ENCODE data around the gene MIB2.
"Not testable (repeated sequence)": the region's sequence is repeated elsewhere in the genome, so short reads cannot be mapped to it uniquely, and the experiment has no call there.

Gene MIB2

DNA sequence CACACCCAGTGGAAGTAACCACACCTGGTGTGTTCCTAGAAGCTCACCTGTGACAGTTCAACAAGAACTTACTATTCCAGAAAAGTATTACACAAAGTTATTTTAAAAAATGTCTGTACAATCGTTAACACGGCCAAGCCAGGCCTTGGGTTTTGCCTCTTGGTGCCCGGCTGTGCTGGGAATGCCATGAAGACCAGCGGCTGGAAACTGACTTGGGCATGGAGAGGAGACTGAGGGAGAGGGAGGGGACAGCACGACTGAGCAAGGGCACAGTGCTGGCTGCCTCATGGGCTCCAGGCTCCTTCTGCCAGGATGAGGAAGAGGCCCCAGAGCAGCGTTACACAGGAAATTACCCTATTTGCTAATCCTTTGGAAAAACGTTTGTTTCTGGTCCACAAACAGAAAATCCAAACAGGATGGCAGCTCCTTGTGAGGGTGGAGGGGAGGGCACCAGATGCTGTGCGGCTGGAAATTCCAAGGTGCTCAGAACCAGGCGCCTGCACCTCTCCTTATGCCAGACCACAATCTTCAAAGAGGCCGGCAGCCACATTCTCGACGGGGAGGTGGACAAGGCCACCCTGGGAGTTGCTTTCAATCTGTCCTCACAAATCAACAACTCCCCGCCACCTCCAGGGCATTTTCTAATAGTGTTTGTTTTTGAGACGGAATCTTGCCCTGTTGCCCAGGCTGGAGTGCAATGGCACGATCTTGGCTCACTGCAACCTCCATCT is 47.7 kb downstream of the MIB2 start:
- not testable (repeated sequence) for DNase-seq

DNA sequence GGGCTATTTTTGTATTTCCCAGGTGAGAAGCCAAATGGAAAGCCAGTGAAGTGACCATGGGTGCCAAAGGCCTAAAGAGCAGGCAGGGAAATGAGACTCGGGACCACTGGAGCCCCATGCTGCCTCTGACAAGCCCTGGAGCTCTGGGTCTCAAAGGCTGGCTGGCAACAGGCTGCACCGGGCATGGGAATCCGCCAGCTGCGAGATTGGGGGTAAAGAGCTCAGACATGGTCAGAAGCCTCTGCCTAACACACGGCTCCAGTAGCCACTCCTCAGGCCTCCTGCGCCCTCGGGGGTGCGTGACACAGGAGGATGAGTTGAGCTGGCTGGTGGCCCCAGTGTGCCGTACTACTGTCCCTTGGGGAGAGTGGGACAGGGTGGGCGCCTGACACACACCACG is 49.0 kb downstream of the MIB2 start:
- not testable (repeated sequence) for DNase-seq

DNA sequence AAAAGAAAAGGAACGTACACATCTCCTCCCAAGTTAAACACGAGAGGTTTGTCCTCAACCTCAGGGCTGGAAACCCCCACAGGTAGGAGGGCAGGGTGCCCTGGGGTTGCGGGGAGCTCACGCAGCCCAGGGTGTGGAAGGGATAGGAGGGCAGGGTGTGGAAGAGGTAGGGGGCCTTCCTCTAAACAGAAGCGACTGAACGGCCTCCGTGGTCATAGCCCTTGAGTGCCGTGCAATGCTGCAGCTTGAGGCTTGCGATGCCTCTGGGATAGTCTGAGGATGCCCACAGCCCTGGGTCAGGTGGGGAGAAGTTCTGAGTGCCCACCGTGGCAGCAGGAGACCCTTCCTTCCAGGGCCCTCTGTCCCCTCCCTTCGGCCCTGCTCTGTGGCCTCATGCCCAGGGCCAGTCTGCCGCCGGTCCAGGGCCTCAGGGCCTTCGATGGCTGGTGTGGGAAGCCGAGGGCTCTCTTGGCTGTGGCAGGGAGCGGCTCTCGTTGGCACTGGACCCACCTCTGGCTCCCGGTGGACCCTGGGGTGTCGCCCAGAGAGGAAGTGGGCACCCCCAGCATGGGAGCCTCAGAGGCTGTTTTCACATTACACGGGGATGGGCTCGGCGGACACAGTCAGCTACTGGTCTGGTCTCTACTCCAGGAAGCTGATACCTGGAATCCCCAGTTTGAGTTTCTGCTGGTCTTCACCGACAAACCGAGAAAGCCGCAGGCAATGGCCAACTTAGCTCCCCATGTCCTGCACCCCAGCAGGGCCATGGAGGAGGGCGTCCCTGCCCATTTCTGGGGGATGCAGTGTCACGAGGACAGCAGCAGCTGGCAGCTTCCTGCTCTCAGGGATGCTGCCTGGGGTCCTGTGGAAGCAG is 49.9 kb downstream of the MIB2 start:
- DNase-seq = no peak

DNA sequence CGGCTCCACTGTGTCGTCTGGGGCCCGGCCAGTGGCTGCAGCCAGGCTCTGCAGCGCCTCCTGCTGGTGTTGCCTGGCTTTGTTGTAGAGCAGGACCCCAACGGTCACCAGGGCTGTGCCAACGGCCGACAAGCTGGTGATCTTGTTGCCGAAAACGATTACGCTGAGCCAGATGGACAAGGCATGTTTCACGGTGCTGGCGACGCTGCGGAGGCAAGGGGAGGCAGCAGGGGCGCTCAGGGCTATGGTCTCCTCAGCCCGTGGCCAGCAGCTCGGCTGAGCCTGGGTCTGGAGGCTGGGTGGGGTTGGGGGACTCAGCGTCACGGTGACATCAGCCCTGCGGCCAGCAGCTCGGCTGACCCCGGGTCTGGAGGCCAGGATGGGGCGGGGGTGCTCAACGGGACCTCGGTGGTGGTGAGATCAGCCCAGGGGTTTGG is 50.5 kb downstream of the MIB2 start:
- no peak for DNase-seq

DNA sequence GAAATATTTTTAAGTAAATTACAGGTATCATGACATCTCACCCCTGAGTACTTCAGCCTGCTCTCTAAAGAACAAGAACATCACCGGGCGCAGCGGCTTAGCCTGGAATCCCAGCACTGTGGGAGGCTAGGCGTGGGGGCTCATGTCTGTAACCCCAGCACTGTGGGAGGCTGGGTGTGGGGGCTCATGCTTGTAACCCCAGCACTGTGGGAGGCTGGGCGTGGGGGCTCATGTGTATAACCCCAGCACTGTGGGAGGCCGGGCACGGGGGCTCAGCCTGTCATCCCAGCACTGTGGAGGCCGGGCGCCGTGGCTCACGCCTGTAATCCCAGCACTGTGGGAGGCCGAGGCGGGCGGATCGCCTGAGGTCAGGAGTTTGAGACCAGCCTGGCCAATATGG is 51.2 kb downstream of the MIB2 start:
- DNase-seq = no peak

DNA sequence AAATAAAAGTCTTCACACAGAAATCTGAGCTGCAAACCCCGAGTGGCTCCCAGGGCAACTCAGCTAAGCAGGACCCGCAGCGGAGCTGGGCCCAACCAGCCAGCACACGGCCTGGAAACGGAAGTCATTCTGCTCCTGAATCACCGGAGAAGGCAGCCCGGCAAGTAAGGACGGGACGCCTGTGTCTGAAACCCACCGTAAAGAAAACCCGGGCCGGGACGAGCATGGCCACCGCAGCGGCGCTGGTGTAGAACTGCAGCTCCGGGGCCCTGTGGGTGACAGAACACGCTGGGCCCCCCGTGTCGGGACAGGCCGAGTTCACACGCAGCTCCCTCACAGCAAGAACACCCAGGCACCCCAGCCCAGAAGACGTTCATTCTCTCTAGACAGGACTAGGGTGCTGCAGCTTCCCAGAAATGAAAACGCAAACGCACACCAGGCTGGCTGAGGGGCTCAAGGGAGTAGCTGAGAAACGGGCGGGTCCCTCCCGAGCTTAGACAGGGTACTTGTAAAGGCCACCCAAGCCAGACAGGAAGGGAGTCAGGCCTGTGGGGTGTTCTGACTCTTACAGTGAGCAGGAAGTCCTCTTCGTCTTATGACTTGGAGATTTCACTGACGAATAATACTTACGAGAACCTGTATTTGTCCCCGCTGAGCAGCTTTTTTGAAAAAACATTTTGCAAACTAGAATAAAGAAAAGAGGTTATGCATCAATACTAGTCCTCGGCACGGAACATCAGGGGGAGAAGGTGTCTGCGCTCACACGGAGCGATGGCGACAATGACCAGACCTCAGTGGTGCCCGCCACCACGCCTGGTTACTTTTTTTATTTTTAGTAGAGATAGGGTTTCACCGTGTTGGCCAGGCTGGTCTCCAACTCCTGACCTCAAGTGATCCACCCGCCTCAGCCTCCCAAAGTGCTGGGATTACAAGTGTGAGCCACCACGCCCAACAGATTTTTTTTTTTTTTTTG is 54.5 kb downstream of the MIB2 start:
- no peak for DNase-seq

DNA sequence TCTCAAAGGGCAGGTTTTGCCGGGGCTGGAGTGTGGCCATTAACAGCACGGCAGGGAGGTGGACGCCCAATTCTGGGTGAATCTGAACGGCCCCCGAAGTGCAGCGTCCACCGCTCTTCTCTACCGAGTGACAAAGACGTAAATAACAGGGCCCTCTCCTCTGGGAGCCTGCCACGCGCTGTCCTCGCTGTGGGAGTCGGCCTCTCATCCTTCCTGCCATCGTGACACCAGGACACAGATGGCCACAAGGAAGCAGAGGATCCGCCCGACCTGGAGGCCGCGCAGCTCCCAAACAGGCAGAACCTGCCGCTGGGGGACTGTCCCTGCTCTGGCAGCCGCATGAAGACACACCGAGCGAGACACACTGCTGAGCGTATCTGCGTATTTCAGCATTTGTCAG is 55.6 kb downstream of the MIB2 start:
- no peak for DNase-seq

DNA sequence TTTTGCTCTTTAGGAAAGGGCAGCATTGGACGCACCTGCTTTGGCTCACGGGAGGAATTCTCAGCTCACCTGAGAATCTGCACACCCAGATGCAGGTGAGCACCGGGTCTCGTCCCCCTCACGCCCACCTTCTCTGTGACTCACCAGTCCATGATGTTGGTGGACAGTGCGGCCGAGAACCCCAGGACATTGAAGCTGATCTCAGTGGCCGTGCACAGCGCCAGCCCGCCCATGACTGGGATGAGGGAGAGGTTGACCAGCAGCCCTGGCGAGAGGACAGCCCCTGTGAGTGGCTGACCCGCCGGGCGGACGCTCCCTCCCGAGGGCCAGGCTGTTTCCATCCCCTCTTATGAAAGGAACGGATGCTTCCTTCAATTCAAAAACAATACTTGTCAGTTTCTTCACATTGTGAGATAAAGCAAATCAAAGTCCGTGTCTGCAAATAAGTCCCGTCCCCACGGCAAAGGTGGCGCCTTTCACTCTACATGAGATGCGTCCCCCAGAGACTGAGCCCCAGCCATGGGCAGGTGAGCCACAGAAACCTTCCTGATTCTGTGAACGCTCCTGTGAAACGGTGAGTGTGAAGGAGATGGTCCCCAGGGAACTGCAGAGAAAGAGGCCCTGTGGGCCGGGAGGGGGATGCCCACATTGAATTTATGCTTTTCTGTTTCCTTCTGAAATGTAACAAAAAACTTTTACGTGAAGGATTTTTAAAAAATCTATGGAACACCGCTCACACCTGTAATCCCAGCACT is 56.2 kb downstream of the MIB2 start:
- no peak for DNase-seq

DNA sequence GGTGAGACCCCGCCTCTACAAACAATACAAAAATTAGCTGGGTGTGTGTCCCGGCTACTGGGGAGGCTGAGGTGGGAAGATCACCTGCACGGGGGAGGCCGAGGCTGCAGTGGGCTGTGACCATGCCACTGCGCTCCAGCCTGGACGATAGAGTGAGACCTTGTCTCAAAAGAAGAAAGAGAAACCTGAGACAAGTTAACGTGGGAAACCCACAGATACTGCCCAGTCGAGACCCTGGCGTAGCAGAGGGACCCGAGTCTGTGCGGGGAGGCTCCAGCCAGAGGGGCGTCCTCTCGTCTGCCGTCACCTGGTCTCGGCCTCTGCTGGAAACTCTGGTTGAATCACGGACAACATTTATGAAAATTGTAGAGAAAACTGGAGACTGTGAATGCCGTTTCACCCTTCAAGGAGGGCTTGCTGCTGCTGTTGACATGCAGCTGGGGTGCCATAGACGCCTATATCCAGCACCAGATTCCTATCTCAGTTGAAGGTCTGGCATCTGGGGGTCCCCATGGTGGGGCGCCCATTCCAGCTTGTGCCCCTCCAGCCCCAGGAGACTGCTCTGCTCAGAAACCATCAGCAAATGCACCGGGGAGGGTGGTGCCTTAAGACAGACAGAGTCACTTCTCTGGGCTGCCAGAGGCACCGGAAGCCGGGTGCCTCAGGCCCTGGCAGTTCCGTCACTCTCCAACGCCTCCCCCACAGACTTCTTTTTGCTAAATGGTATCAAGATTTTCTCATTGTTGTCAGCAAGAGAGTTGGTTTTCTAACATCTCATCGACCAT is 57.1 kb downstream of the MIB2 start:
- DNase-seq = no peak

DNA sequence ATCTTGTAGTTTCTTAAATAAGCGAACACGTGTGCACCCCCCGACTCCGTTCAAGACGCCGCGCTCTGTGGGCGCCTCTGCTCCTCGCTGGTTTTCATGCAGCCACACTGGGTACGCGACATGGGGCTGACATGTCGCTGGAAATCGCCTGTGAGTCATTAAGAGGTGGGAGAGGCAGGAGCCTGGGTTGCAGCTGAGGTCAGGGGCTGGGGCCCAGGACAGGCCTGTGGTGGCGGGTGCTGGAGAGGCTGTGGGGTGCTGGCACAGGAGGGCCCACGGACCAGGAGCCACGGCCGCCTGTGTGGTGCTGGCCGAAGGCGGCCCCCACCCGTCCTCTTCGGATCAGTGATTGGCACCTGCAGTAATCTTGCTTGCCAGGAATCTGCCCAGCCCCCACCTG is 59.5 kb downstream of the MIB2 start:
- not testable (repeated sequence) for DNase-seq

DNA sequence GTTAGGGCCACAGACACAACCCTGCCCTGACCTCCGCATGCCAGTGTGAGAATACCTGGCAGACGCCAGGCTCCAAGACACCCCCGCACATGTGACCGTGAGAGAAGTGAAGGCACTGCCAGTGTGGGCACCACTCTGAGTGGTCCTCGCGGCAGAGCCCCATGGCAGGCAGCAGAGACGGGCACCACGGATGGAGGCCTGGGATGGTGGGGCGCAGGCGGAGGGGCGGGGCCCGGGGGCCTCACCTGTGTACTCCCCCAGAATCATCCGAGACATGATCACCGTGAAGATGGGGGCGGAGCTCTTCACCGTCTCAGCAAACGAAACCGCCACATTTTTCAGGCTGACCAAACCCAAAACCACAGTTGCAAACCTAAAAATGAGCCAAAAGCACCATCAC is 59.9 kb downstream of the MIB2 start:
- not testable (repeated sequence) for DNase-seq

DNA sequence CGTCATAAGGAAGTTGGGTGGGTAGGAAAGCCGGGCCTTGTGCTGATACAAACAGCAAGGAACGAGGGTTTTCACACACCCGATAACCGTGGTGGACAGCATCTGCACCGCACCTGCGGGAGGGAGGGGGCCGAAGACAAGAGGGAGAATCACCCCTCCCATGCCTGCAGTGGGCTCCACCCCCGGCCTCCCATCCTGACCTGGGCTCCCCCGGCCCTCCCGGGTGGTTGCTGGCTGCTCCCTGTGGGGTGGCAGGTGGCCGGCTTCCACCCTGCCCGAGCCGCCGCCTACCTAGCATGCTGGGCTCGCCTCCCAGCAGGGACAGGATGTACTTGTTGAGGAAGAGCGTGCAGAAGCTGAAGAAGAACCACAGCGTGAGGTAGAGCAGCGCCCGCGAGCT is 60.8 kb downstream of the MIB2 start:
- DNase-seq = not testable (repeated sequence)

DNA sequence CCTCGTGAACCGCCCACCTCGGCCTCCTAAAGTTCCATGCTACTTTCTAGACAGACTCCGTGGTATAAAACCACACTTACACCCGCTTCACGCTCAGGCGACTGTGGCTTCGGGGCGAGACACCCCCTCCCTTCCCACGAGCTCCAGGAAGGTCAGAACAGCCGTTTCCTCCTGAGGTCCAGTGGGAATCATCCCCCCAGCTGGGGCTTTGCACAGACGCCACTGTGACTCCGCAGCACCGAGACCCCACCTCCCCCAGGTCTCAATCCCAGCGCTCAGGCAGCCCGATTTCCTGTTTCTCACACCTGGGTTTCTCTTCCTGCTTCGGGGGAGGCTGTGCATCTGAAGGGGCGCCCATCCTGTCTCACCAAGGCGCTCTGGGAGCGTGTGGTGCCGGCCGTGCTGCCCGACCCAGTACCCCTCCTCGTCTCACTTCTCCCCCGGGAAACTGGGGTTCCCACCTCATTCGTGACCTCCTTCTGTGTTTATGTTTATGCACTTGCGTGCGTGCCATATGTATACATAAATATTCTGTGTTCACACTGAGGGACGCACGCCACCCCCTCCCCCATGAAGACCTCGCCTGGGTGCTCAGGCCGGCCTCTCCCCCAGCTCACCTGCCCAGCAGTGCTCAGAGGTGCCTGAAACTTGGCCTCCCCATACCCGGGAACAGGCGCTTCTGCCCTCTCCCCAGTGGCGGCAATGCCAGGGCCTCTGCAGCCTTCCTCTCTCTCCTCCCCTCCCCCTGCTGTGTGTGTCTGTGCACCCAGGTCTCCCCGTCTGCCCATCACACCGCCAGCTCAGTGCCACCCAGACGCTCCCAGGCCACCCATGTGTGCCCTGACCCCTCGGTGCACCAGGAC is 62.6 kb downstream of the MIB2 start:
- no peak for DNase-seq

DNA sequence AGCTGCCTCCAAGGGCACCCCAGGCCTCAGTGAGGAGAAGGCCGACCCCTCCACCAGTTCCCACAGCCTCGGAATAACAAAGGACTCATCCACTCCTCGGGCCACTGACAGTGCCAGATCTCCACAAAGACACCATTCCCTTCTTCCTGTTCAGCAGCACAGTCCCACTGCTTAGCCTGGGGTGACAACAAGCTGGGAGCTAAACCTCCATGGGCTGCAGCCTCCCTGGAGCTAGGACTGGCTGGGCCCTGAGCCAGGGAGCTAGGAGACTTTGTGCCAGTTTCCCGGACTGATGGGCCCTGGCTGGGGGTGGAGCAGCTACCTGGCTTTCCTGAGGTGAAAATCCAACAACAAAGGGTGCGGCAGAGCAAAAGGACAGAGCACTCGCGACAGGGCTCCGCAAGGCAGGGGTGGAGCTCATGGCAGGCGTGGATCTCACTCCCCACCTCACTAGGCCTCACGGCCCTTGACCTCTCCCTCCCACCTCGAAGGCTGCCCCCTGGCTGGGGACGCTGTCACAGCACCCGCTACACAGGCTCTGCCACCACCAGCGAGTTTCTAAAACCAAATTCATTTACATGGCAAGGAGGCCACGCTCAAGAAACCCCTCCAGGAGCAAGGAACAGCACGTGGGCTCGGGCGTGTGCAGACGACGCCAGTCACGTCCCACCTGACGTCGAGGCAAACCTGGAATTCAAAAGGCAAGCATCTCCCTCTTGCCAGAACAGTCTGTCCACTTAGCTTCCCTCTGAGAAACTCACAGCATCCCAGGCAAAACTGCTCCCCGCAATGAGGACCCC is 63.5 kb downstream of the MIB2 start:
- peak; percentile 24 for DNase-seq
